Gastroesophageal sphincter (tissue), 4 donors: ENCODE data around the gene CYP46A1. TPM values are rescaled to one million over a fixed set of nuclear protein-coding genes. Genes with fewer than 3 reads are reported as not detected.

ENCODE experiments used
- ATAC-seq: fragments of 150-250 bp; one replicate; pipeline ENCODE4 v1.9.1; 2016; ENCODE audit warnings: mild to moderate bottlenecking, moderate library complexity
- H3K27ac ChIP-seq, 4 donors: fragments of 200-600 bp; sonication (generic) in 3 of 4; 1 replicate in 3 of 4; 2 replicates in 1 of 4; pipeline ENCODE4 v1.5.1; 2016 to 2019
- H3K27me3 ChIP-seq: fragments of 200-600 bp; sonication (generic); one replicate; pipeline ENCODE4 v1.5.1; 2019
- H3K36me3 ChIP-seq, 2 donors: fragments of 200-600 bp; sonication (generic); one replicate each; pipeline ENCODE4 v1.5.1; 2019; ENCODE audit warnings: control low read depth in 1 of 2
- H3K4me1 ChIP-seq, 3 donors: fragments of 200-600 bp; sonication (generic); 1 replicate in 2 of 3; 2 replicates in 1 of 3; pipeline ENCODE4 v1.5.1; 2016 to 2019; ENCODE audit warnings: control low read depth in 2 of 3
- H3K4me3 ChIP-seq, 2 donors: fragments of 200-600 bp; sonication (generic); one replicate each; pipeline ENCODE4 v1.5.1; 2019; ENCODE audit warnings: mild to moderate bottlenecking in 1 of 2, moderate library complexity in 1 of 2
- H3K9me3 ChIP-seq, 3 donors: fragments of 200-600 bp; sonication (generic); one replicate each; pipeline ENCODE4 v1.5.1; 2017 to 2019; ENCODE audit warnings: control low read depth in 2 of 3
- CTCF ChIP-seq, 4 experiments: fragments of 200-600 bp in 2 of 4; fragments of 450-650 bp in 2 of 4; sonication (generic) in 1 of 4; IDR thresholded peaks; one replicate each; pipeline ENCODE4 v1.5.1; 2017 to 2019; ENCODE audit warnings: antibody characterized with exemption in 4 of 4, mild to moderate bottlenecking in 2 of 4, moderate library complexity in 2 of 4
- EP300 ChIP-seq: sonication (generic); formaldehyde crosslinking; IDR thresholded peaks from one replicate; pipeline ENCODE4 v1.6.1; 2017; ENCODE audit warnings: antibody characterized with exemption, mild to moderate bottlenecking
- POLR2A ChIP-seq, 2 donors: fragments of 450-650 bp; IDR thresholded peaks; one replicate each; pipeline ENCODE4 v1.6.1; 2017; ENCODE audit warnings: antibody characterized with exemption in 2 of 2, mild to moderate bottlenecking in 2 of 2, moderate library complexity in 1 of 2
- POLR2AphosphoS5 ChIP-seq: sonication (generic); formaldehyde crosslinking; IDR thresholded peaks from one replicate; pipeline ENCODE4 v1.6.1; 2017; ENCODE audit warnings: antibody characterized with exemption
- WGBS, 2 donors: methylation state at CpG; one replicate each; pipeline ENCODE4 v1.1.5; 2018; ENCODE audit warnings: low coverage in 1 of 2; 5-methylcytosine and 5-hydroxymethylcytosine counted together
- total RNA-seq, 4 donors: library from RNA; depleted of rRNA; stranded (reverse); fragments of >200 nt; gene quantifications; one replicate each; pipeline ENCODE4 v1.1.0, GENCODE V29; 2016

Gene CYP46A1
- total RNA-seq, 4 donors from 2014 or later = 0.78 to 1.4 (median 0.94) TPM; not detected in 1

GRCh38 chr14:99772371-99773283 lies 88.5 kb downstream of the CYP46A1 start:
- Histone ChIP-seq H3K9me3 (no peaks in the 10 kb centered on the region), H3K4me1 (peaks cover 5 to 58% (median 28%) of the 10 kb centered on the region in 3 donors), H3K27ac (peak overlapping the region; percentile 68 to 86 (median 80)), H3K27me3 (no peaks in the 10 kb centered on the region), H3K36me3 (no peaks in the 10 kb centered on the region), H3K4me3 (no peak overlapping the region)
- TF ChIP-seq POLR2AphosphoS5 (peak; percentile 79), POLR2A (IDR thresholded peaks at IDR 0.05) (no peak)
- WGBS, 2 donors = 52 to 88% methylated on average over 3 to 8 of the region's 8 CpGs
- ATAC-seq = no peak

- Histone ChIP-seq H3K27ac (peak overlapping the region; percentile 68 to 86 (median 80)), H3K36me3 (no peaks in the 10 kb centered on the region), H3K27me3 (no peaks in the 10 kb centered on the region), H3K4me1 (peaks cover 5 to 46% (median 26%) of the 10 kb centered on the region in 3 donors), H3K4me3 (no peak overlapping the region), H3K9me3 (peaks cover 0 to 8% (median 0%) of the 10 kb centered on the region in 3 donors)
- WGBS, 2 donors = 71 to 76% methylated on average over 6 to 7 of the region's 26 CpGs
- TF ChIP-seq POLR2A (IDR thresholded peaks at IDR 0.05) (no peak), CTCF (IDR thresholded peaks at IDR 0.05) (no peak), EP300 (no peak), POLR2AphosphoS5 (no peak)
- ATAC-seq = no peak
Measured at GRCh38 chr14:99773521-99774497, 89.7 kb downstream of the CYP46A1 start.

- no peak overlapping the region for H3K4me3 ChIP-seq
- WGBS, 2 donors = 11 to 22% methylated on average over 2 to 6 of the region's 6 CpGs
- TF ChIP-seq CTCF (IDR thresholded peaks at IDR 0.05) (no peak), POLR2A (IDR thresholded peaks at IDR 0.05) (no peak), POLR2AphosphoS5 (peak; percentile 72), EP300 (no peak)
- ATAC-seq = peak; percentile 74
- no peaks in the 10 kb centered on the region for H3K36me3 ChIP-seq
- peaks cover 0 to 15% (median 0%) of the 10 kb centered on the region in 3 donors for H3K9me3 ChIP-seq
- no peaks in the 10 kb centered on the region for H3K27me3 ChIP-seq
- peaks cover 5 to 39% (median 26%) of the 10 kb centered on the region in 3 donors for H3K4me1 ChIP-seq
- H3K27ac ChIP-seq = peak overlapping the region; percentile 68 to 86 (median 80)
Measured at GRCh38 chr14:99774556-99775307, 90.6 kb downstream of the CYP46A1 start.

GRCh38 chr14:99775351-99775750 lies 91.3 kb downstream of the CYP46A1 start:
- ATAC-seq = no peak
- Histone ChIP-seq H3K4me1 (peaks cover 5 to 39% (median 26%) of the 10 kb centered on the region in 3 donors), H3K27ac (peak overlapping the region; percentile 68 to 86 (median 80)), H3K27me3 (no peaks in the 10 kb centered on the region), H3K9me3 (peaks cover 0 to 19% (median 0%) of the 10 kb centered on the region in 3 donors), H3K36me3 (no peaks in the 10 kb centered on the region), H3K4me3 (no peak overlapping the region)
- TF ChIP-seq CTCF (IDR thresholded peaks at IDR 0.05) (no peak), POLR2AphosphoS5 (no peak), EP300 (no peak), POLR2A (IDR thresholded peaks at IDR 0.05) (no peak)
- WGBS, 2 donors = 59 to 77% methylated on average over 8 to 9 of the region's 9 CpGs

Other genes with a start within 250 kb of the CYP46A1 start
- gene SETD3, start 203.4 kb upstream of the CYP46A1 start, total RNA-seq = 100 to 1,000 TPM; 127 to 184 (median 162) TPM
- gene CCNK, start 202.9 kb upstream of the CYP46A1 start, total RNA-seq = 10 to 100 TPM; 17.1 to 26.8 (median 20.7) TPM
- 10 to 100 TPM; 14.0 to 58.2 (median 25.0) TPM for gene CCDC85C, start 80.1 kb upstream of the CYP46A1 start, total RNA-seq
- gene HHIPL1, start 39.2 kb upstream of the CYP46A1 start, total RNA-seq = 1 to 10 TPM; 2.7 to 9.6 (median 3.7) TPM
- gene EML1, start 109.1 kb downstream of the CYP46A1 start, total RNA-seq = 100 to 1,000 TPM; 121 to 206 (median 136) TPM